ENCODE results near the gene FAM9C.

FAM9C gene

DNA sequence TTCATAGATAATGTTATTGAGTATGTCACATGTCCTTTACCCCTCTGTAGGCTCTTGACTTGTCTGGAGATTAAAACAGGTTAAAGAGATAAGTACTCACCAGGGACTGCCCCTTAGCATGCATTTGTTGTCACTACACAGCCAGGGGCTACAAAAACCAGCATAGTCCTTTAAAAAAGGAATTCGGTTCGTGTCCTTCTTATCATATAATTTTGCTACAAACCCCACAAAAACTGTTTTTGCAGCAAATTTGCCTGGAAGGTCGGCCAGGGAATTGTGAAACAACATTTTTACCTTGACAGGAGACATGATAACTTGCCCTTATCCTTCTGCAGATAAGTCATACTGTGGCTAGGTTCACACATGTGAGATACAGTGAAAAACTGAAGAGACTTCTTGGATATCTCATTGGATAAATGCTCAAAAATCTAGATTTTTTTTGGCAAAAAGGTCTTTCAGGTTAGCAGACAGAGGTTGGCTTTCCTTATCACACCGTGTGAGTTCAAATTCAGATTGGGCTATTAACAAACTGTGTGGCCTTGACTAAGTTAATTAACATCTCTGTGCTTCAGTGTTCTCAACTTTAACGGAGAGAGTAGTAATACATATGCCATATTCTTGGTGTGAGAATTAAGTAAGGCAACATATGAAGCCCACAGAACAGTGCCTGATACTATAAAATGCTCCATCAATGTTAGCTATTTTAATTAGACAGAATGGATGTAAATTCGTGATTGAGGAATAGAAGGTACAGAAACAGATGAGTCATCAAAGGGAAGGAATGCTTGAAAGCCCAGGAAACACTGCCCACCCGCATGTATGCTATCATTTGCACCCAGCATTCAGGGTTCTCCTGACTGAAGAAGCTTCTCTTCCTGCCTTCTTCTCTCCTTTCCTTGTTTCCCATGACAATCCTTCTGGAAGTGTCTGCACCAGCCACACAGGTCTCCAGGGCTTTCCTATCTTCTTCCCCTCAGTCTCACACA is 30.0 kb downstream of the FAM9C start:
- Histone ChIP-seq H4K8ac (ENCODE audit: low read length) (no peak overlapping the region), H3K9ac (ENCODE audit: low read length) (no peak overlapping the region), H3K9me3 (ENCODE audit: control insufficient read depth, low read length) (no peaks in the 10 kb centered on the region), H3K36me3 (ENCODE audit: control insufficient read depth in 1 of 2, insufficient read depth in 2 of 2, low read depth in 1 of 2, low read length in 2 of 2) (no peaks in the 10 kb centered on the region), H2BK15ac (ENCODE audit: low read depth, poor library complexity, severe bottlenecking) (no peak overlapping the region), H3K4me1 (ENCODE audit: control insufficient read depth, insufficient read depth, low read depth, low read length) (peaks cover 2% of the 10 kb centered on the region), H3K79me1 (replicated peaks; ENCODE audit: low read length, poor library complexity, severe bottlenecking) (no peaks in the 10 kb centered on the region), H3K27ac (ENCODE audit: low read length, poor library complexity, severe bottlenecking) (no peak overlapping the region), H2AFZ (ENCODE audit: low read depth, low read length) (no peak overlapping the region), H2BK5ac (ENCODE audit: low read depth, low read length, poor library complexity, severe bottlenecking) (no peak overlapping the region), H2BK12ac (ENCODE audit: low read length in 2 of 2) (no peak overlapping the region), H3K4ac (ENCODE audit: low read depth in 1 of 2, low read length in 2 of 2) (no peak overlapping the region), H4K91ac (ENCODE audit: low read length) (no peak overlapping the region), H2BK120ac (ENCODE audit: low read depth, low read length) (peak overlapping the region; percentile 19), H3K4me3 (ENCODE audit: insufficient read depth in 1 of 2, low read depth in 1 of 2, low read length in 2 of 2) (no peak overlapping the region), H3K4me2 (ENCODE audit: low read length, poor library complexity, severe bottlenecking) (no peak overlapping the region), H3K14ac (ENCODE audit: low read length in 2 of 2) (no peak overlapping the region), H3K18ac (ENCODE audit: low read depth in 1 of 2, low read length in 2 of 2) (peak overlapping the region in 1 of 2 experiments; percentile 43), H2AK5ac (ENCODE audit: low read length, severe bottlenecking) (no peak overlapping the region), H3K23ac (ENCODE audit: low read length in 2 of 2) (no peak overlapping the region), H3K27me3 (ENCODE audit: control insufficient read depth in 1 of 2, insufficient read depth in 1 of 2, low read length in 2 of 2) (no peaks in the 10 kb centered on the region)
- DNase-seq, result no peak
- 24% methylated on average over 5 of the region's 7 CpGs for WGBS

DNA sequence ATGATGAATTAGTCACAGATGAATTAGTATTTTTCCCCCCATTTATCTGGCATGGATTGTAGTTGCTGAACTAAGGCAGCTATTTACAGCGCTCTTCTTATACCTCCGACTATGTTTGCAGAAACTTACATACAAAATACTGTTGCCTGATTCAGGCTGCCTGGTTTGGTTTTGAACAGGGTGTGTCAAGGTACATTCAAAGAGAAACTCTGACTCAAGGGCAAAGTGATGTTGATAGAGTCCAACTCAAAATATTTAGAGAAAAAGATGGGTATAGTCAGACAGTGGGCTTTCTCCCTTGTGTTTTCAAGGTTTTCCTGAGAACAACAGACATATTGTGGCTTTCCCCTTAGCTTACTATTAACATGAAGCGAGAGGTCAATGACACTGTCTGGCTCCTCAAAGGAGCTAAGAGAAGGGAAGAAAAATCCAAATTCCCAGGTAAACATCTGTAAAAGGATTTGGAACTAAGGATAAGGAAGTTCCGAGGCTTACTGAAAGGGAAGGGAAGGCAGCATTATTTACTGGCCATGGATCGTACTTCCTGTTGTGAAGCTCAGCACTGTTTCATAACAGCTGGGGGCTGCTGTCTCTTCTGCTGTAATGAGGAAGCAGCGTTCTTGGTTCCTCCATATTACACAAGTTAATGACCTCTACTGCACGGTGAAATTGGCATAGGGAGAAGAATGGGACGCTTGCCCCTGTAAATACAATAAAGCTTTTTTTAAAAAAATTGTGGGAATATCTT is 30.9 kb downstream of the FAM9C start:
- peaks cover 2% of the 10 kb centered on the region for H3K4me1 ChIP-seq (ENCODE audit: control insufficient read depth, insufficient read depth, low read depth, low read length)
- H2AFZ ChIP-seq (ENCODE audit: low read depth, low read length), result no peak overlapping the region
- no peak overlapping the region for H2BK5ac ChIP-seq (ENCODE audit: low read depth, low read length, poor library complexity, severe bottlenecking)
- no peak overlapping the region for H3K27ac ChIP-seq (ENCODE audit: low read length, poor library complexity, severe bottlenecking)
- H4K91ac ChIP-seq (ENCODE audit: low read length), result no peak overlapping the region
- no peaks in the 10 kb centered on the region for H3K27me3 ChIP-seq (ENCODE audit: control insufficient read depth in 1 of 2, insufficient read depth in 1 of 2, low read length in 2 of 2)
- H2BK120ac ChIP-seq (ENCODE audit: low read depth, low read length), result no peak overlapping the region
- no peak overlapping the region for H4K8ac ChIP-seq (ENCODE audit: low read length)
- peak; percentile 52 for DNase-seq
- no peaks in the 10 kb centered on the region for H3K79me1 ChIP-seq (replicated peaks; ENCODE audit: low read length, poor library complexity, severe bottlenecking)
- H2BK12ac ChIP-seq (ENCODE audit: low read length in 2 of 2), result no peak overlapping the region
- H3K4me3 ChIP-seq (ENCODE audit: insufficient read depth in 1 of 2, low read depth in 1 of 2, low read length in 2 of 2), result no peak overlapping the region
- H3K36me3 ChIP-seq (ENCODE audit: control insufficient read depth in 1 of 2, insufficient read depth in 2 of 2, low read depth in 1 of 2, low read length in 2 of 2), result no peaks in the 10 kb centered on the region
- no peak overlapping the region for H3K23ac ChIP-seq (ENCODE audit: low read length in 2 of 2)
- H3K9me3 ChIP-seq (ENCODE audit: control insufficient read depth, low read length), result no peaks in the 10 kb centered on the region
- no peak overlapping the region for H3K9ac ChIP-seq (ENCODE audit: low read length)
- no peak overlapping the region for H3K4ac ChIP-seq (ENCODE audit: low read depth in 1 of 2, low read length in 2 of 2)
- H2BK15ac ChIP-seq (ENCODE audit: low read depth, poor library complexity, severe bottlenecking), result no peak overlapping the region
- 28% methylated on average over 3 of the region's 8 CpGs for WGBS
- H3K14ac ChIP-seq (ENCODE audit: low read length in 2 of 2), result no peak overlapping the region
- no peak overlapping the region for H3K4me2 ChIP-seq (ENCODE audit: low read length, poor library complexity, severe bottlenecking)
- H3K18ac ChIP-seq (ENCODE audit: low read depth in 1 of 2, low read length in 2 of 2), result peak overlapping the region in 1 of 2 experiments; percentile 70
- H2AK5ac ChIP-seq (ENCODE audit: low read length, severe bottlenecking), result no peak overlapping the region

DNA sequence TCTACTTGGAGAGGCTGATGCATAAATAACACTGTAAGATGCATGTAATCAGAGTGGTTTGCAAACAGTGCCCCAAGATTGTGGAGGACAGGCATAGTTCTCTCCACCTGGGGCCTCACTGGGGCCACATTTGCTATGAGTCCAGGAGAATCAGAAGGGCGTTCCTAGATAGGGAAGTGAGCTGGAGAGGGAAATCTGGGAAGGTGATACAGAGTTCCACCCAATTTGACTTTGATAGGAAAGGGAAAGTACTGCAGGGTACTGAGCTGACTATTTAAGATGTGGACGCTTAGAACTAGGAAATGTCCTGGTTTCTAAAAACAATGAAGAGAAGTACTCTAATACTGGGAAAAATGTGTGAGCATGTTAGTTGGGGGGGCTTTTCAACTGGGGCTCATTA is 33.9 kb downstream of the FAM9C start:
- Histone ChIP-seq H2BK15ac (ENCODE audit: low read depth, poor library complexity, severe bottlenecking) (no peak overlapping the region), H2AK5ac (ENCODE audit: low read length, severe bottlenecking) (no peak overlapping the region), H3K36me3 (ENCODE audit: control insufficient read depth in 1 of 2, insufficient read depth in 2 of 2, low read depth in 1 of 2, low read length in 2 of 2) (no peaks in the 10 kb centered on the region), H4K91ac (ENCODE audit: low read length) (no peak overlapping the region), H2BK5ac (ENCODE audit: low read depth, low read length, poor library complexity, severe bottlenecking) (no peak overlapping the region), H3K4me1 (ENCODE audit: control insufficient read depth, insufficient read depth, low read depth, low read length) (peaks cover 2% of the 10 kb centered on the region), H2BK120ac (ENCODE audit: low read depth, low read length) (no peak overlapping the region), H3K27me3 (ENCODE audit: control insufficient read depth in 1 of 2, insufficient read depth in 1 of 2, low read length in 2 of 2) (no peaks in the 10 kb centered on the region), H4K8ac (ENCODE audit: low read length) (no peak overlapping the region), H3K9me3 (ENCODE audit: control insufficient read depth, low read length) (no peaks in the 10 kb centered on the region), H3K23ac (ENCODE audit: low read length in 2 of 2) (no peak overlapping the region), H3K18ac (ENCODE audit: low read depth in 1 of 2, low read length in 2 of 2) (no peak overlapping the region), H3K4ac (ENCODE audit: low read depth in 1 of 2, low read length in 2 of 2) (no peak overlapping the region), H3K79me1 (replicated peaks; ENCODE audit: low read length, poor library complexity, severe bottlenecking) (no peaks in the 10 kb centered on the region), H2AFZ (ENCODE audit: low read depth, low read length) (no peak overlapping the region), H3K27ac (ENCODE audit: low read length, poor library complexity, severe bottlenecking) (no peak overlapping the region), H3K14ac (ENCODE audit: low read length in 2 of 2) (no peak overlapping the region), H3K4me3 (ENCODE audit: insufficient read depth in 1 of 2, low read depth in 1 of 2, low read length in 2 of 2) (no peak overlapping the region), H3K4me2 (ENCODE audit: low read length, poor library complexity, severe bottlenecking) (no peak overlapping the region), H2BK12ac (ENCODE audit: low read length in 2 of 2) (no peak overlapping the region), H3K9ac (ENCODE audit: low read length) (no peak overlapping the region)
- no peak for DNase-seq
- 94% methylated on average over 2 of the region's 2 CpGs for WGBS

GRCh38 chrX:13009844-13010243 is 34.6 kb downstream of the FAM9C start:
- Histone ChIP-seq H2BK5ac (ENCODE audit: low read depth, low read length, poor library complexity, severe bottlenecking) (no peak overlapping the region), H2BK120ac (ENCODE audit: low read depth, low read length) (no peak overlapping the region), H3K18ac (ENCODE audit: low read depth in 1 of 2, low read length in 2 of 2) (no peak overlapping the region), H3K9me3 (ENCODE audit: control insufficient read depth, low read length) (no peaks in the 10 kb centered on the region), H3K23ac (ENCODE audit: low read length in 2 of 2) (no peak overlapping the region), H2AFZ (ENCODE audit: low read depth, low read length) (no peak overlapping the region), H2AK5ac (ENCODE audit: low read length, severe bottlenecking) (no peak overlapping the region), H3K79me1 (replicated peaks; ENCODE audit: low read length, poor library complexity, severe bottlenecking) (no peaks in the 10 kb centered on the region), H3K14ac (ENCODE audit: low read length in 2 of 2) (no peak overlapping the region), H3K4me2 (ENCODE audit: low read length, poor library complexity, severe bottlenecking) (no peak overlapping the region), H2BK12ac (ENCODE audit: low read length in 2 of 2) (no peak overlapping the region), H3K9ac (ENCODE audit: low read length) (no peak overlapping the region), H4K91ac (ENCODE audit: low read length) (no peak overlapping the region), H3K4ac (ENCODE audit: low read depth in 1 of 2, low read length in 2 of 2) (no peak overlapping the region), H3K36me3 (ENCODE audit: control insufficient read depth in 1 of 2, insufficient read depth in 2 of 2, low read depth in 1 of 2, low read length in 2 of 2) (no peaks in the 10 kb centered on the region), H3K4me3 (ENCODE audit: insufficient read depth in 1 of 2, low read depth in 1 of 2, low read length in 2 of 2) (no peak overlapping the region), H3K27me3 (ENCODE audit: control insufficient read depth in 1 of 2, insufficient read depth in 1 of 2, low read length in 2 of 2) (no peaks in the 10 kb centered on the region), H3K4me1 (ENCODE audit: control insufficient read depth, insufficient read depth, low read depth, low read length) (peaks cover 1% of the 10 kb centered on the region), H3K27ac (ENCODE audit: low read length, poor library complexity, severe bottlenecking) (no peak overlapping the region), H4K8ac (ENCODE audit: low read length) (no peak overlapping the region), H2BK15ac (ENCODE audit: low read depth, poor library complexity, severe bottlenecking) (no peak overlapping the region)
- 85% methylated on average over 6 of the region's 8 CpGs for WGBS
- DNase-seq, result no peak
